ENCODE results near the gene SCAMP4.

The SCAMP4 gene

DNA sequence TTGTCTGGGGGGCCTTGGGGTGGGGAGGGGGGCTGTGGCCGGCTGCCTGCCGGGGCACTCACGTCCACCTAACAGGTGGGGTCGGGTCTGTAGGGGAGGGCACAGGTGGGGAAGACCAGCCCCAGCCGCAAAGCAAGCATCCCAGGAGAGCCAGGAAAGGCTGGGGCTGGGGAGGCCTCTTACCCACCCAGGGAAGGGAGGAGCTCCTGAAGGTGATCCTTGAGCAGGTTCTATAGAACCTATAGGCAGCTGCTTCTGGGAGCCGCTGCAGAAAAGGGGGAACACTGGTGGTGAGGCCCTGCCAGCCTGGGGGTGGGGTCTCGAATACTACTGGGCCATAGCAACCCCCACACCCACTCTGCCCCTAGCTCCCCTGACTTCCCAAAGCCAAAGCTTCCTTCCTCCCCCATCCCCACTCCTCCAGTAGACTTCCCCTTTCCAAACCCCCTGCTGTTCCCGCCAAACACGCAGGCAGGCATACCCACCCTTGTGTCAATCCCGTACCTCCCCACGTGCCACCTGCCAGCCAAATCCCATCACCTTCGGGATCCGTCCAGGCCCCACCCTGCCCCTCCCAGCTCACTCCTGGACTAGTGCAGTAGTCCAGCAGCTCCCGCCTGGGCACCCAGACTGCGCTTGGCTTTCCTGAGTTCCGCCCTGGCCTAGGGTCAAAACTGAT lies 47.4 kb upstream of the SCAMP4 start:
- TF ChIP-seq TAF1 (IDR thresholded peaks at IDR 0.05; ENCODE audit: low read depth) (no peak), MAX (IDR thresholded peaks at IDR 0.05) (no peak), CREB1 (IDR thresholded peaks at IDR 0.05; ENCODE audit: low read depth) (no peak), FOXM1 (IDR thresholded peaks at IDR 0.05; ENCODE audit: borderline replicate concordance, low read depth) (no peak), TEAD4 (IDR thresholded peaks at IDR 0.05) (no peak), RAD21 (IDR thresholded peaks at IDR 0.05; ENCODE audit: low read depth) (no peak), CEBPB (IDR thresholded peaks at IDR 0.05) (no peak)

DNA sequence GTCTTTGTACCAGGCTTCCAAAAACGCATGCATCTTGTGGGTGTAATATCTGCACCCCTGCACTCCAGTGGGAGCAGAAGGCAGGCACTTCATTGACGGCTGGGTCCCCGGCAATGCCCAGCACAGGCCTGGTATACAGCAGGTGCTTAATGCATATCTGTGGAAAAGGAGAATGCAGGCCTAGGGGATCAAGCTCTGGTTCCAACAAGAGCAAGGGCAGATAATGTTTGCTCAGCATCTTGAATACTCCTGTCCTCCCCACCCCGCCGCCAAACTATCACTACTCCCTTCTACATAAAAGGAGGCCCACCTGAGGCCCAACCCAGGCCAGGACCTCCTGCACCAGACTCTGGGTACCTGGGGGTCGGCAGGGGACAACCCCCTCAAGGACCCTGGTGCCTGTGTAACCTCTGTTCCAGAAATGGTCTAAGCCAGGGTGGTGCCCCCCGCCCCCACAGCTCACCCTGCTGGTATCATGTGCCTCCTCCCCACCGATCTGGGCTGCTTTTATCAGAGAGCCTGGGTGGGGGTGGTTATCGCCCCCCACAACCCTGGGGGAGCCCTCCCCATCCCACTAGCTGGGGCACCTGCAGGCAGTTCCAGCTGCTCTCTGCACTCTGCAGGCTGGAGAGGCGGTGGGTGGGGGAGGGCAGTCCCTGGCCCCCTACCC lies 46.7 kb upstream of the SCAMP4 start:
- 0 out of 2 replicates have a peak, but pooled peaks have one; percentile 42 for TF ChIP-seq ZBTB7A (IDR thresholded peaks at IDR 0.05; ENCODE audit: low read depth)
- TF ChIP-seq TEAD4 (IDR thresholded peaks at IDR 0.05): no peak

- no peak for TF ChIP-seq ZBTB7A (IDR thresholded peaks at IDR 0.05; ENCODE audit: low read depth)
- no peak for TF ChIP-seq TAF1 (IDR thresholded peaks at IDR 0.05; ENCODE audit: low read depth)
- no peak for TF ChIP-seq CEBPB (IDR thresholded peaks at IDR 0.05)
- TF ChIP-seq YY1 (IDR thresholded peaks at IDR 0.05; ENCODE audit: low read depth): no peak
- no peak for TF ChIP-seq EGR1 (IDR thresholded peaks at IDR 0.05)
- no peak for TF ChIP-seq RAD21 (IDR thresholded peaks at IDR 0.05; ENCODE audit: low read depth)
- TF ChIP-seq, protein P1, sequence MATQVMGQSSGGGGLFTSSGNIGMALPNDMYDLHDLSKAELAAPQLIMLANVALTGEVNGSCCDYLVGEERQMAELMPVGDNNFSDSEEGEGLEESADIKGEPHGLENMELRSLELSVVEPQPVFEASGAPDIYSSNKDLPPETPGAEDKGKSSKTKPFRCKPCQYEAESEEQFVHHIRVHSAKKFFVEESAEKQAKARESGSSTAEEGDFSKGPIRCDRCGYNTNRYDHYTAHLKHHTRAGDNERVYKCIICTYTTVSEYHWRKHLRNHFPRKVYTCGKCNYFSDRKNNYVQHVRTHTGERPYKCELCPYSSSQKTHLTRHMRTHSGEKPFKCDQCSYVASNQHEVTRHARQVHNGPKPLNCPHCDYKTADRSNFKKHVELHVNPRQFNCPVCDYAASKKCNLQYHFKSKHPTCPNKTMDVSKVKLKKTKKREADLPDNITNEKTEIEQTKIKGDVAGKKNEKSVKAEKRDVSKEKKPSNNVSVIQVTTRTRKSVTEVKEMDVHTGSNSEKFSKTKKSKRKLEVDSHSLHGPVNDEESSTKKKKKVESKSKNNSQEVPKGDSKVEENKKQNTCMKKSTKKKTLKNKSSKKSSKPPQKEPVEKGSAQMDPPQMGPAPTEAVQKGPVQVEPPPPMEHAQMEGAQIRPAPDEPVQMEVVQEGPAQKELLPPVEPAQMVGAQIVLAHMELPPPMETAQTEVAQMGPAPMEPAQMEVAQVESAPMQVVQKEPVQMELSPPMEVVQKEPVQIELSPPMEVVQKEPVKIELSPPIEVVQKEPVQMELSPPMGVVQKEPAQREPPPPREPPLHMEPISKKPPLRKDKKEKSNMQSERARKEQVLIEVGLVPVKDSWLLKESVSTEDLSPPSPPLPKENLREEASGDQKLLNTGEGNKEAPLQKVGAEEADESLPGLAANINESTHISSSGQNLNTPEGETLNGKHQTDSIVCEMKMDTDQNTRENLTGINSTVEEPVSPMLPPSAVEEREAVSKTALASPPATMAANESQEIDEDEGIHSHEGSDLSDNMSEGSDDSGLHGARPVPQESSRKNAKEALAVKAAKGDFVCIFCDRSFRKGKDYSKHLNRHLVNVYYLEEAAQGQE (IDR thresholded peaks at IDR 0.05; ENCODE audit: low read depth): no peak
- TF ChIP-seq FOXM1 (IDR thresholded peaks at IDR 0.05; ENCODE audit: borderline replicate concordance, low read depth): no peak
- no peak for TF ChIP-seq MAX (IDR thresholded peaks at IDR 0.05)
- TF ChIP-seq CREB1 (IDR thresholded peaks at IDR 0.05; ENCODE audit: low read depth): no peak
- no peak for TF ChIP-seq USF1 (IDR thresholded peaks at IDR 0.05)
Observed at GRCh38 chr19:1859331-1859781, 45.8 kb upstream of the SCAMP4 start.

DNA sequence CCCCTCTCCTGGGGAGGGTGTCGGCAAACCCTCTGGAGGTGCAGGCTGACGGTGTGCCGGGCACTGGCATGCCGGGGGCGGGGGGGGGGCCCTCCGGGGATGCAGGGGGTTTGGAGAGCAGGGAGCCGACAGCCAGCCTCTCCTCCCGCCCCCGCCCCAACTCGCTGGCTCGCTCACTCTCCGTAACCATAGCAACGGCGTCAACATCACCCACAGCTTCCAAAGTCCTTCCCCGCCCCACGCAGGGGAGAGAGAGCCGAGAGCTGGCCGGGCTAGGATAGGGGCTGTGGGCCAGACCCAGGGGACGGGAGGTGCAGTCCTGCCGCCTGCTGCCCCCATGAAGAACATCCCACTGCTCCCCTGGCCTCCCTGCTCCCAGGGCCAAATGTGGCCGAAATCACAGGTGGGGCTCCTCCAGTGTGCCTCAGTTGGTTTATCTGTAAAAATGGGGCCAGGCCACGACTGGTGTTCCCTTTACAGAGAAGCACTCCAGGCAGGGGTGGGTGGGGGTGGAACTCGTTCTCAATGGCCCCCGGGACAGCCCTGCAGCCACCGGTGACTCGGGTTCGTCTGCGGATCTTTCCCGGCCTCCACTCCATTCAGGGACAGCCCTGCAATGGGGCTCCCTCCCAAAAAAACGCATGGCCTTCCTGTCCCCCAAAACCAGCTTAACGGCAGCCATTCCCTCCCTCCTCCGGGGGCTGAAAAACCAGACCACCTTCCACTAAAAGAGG lies 45.0 kb upstream of the SCAMP4 start:
- TF ChIP-seq TAF1 (IDR thresholded peaks at IDR 0.05; ENCODE audit: low read depth): no peak
- TF ChIP-seq EGR1 (IDR thresholded peaks at IDR 0.05): peak; percentile 41; the same call in 1 of the 2 replicates

DNA sequence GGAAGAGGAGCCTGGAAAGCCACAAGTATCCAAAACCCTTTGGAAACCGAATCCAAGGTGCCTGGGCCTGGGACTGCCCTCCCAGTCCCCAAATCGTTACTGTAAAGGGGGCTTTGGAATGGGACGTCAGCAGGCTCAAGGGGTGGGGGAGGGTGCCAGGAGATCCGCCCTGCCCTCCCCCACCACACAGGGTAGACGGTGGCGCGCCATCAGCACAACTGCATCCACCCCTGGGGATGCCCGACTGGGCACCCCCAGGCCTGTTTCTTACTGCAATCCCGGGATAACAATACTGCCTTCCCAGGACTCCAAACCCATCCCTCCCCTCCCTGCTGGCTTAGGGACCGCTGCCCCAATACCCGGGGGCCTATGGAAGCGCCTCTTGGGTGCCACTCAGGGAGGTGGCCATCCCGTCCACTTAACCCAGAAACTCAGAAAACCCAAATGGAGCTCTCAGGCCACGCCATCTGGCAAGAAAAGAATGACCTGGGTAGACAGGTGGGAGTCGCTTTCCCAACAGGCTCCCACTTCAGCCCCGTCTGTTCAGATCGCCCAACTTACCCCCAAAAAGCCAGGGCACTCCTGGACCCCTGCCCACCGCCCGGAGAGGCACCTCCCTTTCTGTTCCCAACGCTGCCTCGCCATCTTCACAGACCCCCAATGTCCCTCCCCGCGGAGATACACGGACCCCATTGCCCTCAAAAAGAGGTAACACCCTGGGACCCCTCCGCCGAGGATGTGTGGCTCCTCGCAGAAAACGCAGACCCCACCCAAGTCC lies 44.2 kb upstream of the SCAMP4 start:
- no peak for TF ChIP-seq EGR1 (IDR thresholded peaks at IDR 0.05)
- TF ChIP-seq ZBTB7A (IDR thresholded peaks at IDR 0.05; ENCODE audit: low read depth): peak; percentile 21; the same call in 1 of the 2 replicates

GRCh38 chr19:1861599-1862031 lies 43.6 kb upstream of the SCAMP4 start:
- TF ChIP-seq EP300 (IDR thresholded peaks at IDR 0.05; ENCODE audit: borderline replicate concordance) (no peak), YY1 (IDR thresholded peaks at IDR 0.05; ENCODE audit: low read depth) (no peak), TEAD4 (IDR thresholded peaks at IDR 0.05) (no peak), ZBTB7A (IDR thresholded peaks at IDR 0.05; ENCODE audit: low read depth) (0 out of 2 replicates have a peak, but pooled peaks have one; percentile 5), TCF12 (IDR thresholded peaks at IDR 0.05; ENCODE audit: low read depth) (no peak), CREB1 (IDR thresholded peaks at IDR 0.05; ENCODE audit: low read depth) (no peak), USF1 (IDR thresholded peaks at IDR 0.05) (no peak)

- TF ChIP-seq TAF1 (IDR thresholded peaks at IDR 0.05; ENCODE audit: low read depth): no peak
- 0 out of 2 replicates have a peak, but pooled peaks have one; percentile 2 for TF ChIP-seq ZBTB7A (IDR thresholded peaks at IDR 0.05; ENCODE audit: low read depth)
- no peak for TF ChIP-seq MAX (IDR thresholded peaks at IDR 0.05)
Observed at GRCh38 chr19:1862068-1862423, 43.2 kb upstream of the SCAMP4 start.

Measured in Ishikawa (cell line).